Daoy (cell line): ENCODE results near the gene PFN3. TPM values are rescaled to one million over a fixed set of nuclear protein-coding genes. Genes with fewer than 3 reads are reported as not detected.
A peak's percentile ranks its signal among the peaks of the same experiment; 100 is the strongest.
"Not testable (repeated sequence)": the region's sequence is repeated elsewhere in the genome, so short reads cannot be mapped to it uniquely, and the experiment has no call there.

ENCODE experiments used
- DNase-seq: peaks from one replicate; pipeline ENCODE4 v3.0.0-alpha.2; 2015; ENCODE audit warnings: low read depth
- total RNA-seq: library from RNA; depleted of rRNA; stranded (reverse); fragments of >200 nt; shearing (Covaris generic); gene quantifications from 2 replicates; pipeline ENCODE4 v1.2.3, GENCODE V29; 2014; rRNA removed

Gene PFN3
- total RNA-seq, 1 experiment from 2014 or later: not detected

GRCh38 chr5:177361418-177362291 is 38.8 kb downstream of the PFN3 start:
- DNase-seq: no peak

GRCh38 chr5:177360740-177361139 is 39.7 kb downstream of the PFN3 start:
- DNase-seq: not testable (repeated sequence)

GRCh38 chr5:177359860-177360259 is 40.6 kb downstream of the PFN3 start:
- DNase-seq: no peak

- DNase-seq: no peak
These were observed 41.0 kb downstream of the PFN3 start for GRCh38 chr5:177359451-177359851.

GRCh38 chr5:177358370-177358819 is 42.1 kb downstream of the PFN3 start:
- DNase-seq: no peak

DNA sequence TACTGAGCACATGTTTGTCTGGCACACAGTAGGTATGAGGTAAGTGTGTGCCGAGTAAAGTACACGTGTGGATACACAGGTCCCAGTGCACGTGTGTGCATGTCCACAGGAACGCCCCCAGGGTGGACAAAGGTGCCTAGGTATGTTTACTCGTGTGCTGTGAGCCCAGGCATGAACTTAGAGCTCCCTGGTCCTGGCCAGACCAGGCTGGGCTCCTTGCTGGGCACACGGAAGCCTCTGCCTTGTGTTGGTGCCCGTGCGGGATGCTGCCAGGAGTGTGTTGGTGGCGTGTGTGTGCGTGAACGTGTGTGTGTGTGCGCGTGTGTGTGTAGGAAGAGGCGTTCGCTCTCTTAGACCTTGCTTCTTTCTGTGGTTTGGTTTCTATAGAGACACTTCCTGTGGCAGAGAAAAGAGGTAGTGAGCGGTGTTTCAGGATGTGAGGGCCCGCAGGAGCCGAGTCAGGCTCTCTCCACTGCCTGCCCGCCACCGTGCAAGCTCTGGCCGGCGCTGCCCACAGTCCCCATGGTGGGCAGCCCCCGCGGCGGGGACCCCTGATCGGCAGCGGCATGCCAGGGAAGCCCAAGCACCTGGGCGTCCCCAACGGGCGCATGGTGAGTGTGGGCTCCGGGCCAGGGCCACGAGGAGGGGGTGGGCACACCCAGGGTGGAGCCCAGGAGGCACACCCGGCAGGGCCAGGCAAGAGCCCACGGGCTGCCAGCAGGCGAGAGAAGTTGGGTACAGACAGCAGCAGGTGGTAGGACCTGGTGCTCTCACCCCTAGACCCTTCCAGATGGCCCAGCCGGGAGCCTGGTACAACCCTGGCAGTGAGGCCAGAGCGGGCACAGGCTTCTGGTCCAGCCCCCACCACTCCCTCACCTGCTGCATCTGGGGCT is 42.8 kb downstream of the PFN3 start, which contains the start of gene RGS14:
Gene RGS14, plus strand, starts transcription at position 466 of the 893 bp plus-strand sequence. Its CDS starts 101 bp downstream, at position 567.
- DNase-seq: peak; percentile 65

DNA sequence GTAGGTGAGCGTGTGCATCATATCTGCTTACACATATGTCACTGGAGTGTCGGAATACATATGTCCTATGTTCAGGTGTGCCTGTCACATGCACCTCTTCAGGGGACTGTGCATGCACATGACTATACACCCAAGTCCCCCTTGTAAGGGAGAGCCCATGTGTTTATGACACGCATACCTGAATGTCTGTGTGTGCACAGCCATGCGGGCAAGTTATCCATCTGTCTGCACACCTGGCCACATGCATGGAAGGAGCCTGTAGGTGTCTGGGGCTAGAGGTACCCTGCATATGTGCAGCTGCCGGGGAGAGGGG is 43.4 kb downstream of the PFN3 start:
- DNase-seq: no peak

GRCh38 chr5:177356746-177357145 is 43.7 kb downstream of the PFN3 start:
- no peak for DNase-seq

GRCh38 chr5:177355868-177356168 is 44.6 kb downstream of the PFN3 start:
- no peak for DNase-seq

GRCh38 chr5:177355162-177355867 is 45.1 kb downstream of the PFN3 start:
- DNase-seq: no peak

GRCh38 chr5:177354711-177355110 is 45.8 kb downstream of the PFN3 start:
- no peak for DNase-seq

DNA sequence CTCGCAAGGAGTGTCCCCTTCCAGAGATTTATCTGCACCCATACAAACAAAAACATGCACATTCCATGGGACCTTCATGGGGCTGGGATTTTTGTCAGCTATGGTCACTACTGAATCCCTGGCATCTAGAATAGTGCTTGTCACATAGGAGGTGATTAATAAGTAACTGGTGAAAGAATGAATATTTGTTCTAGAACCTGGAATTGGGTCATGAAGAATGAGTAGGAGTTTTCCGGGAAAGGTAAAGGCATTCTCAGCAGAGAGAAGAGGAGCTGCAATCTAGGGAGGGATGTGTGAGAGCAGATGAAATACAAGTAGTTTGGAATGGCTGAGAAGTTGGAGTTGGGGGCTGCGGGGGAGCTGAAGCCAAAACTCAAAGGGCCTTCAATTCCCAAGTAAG is 46.2 kb downstream of the PFN3 start:
- DNase-seq: no peak

DNA sequence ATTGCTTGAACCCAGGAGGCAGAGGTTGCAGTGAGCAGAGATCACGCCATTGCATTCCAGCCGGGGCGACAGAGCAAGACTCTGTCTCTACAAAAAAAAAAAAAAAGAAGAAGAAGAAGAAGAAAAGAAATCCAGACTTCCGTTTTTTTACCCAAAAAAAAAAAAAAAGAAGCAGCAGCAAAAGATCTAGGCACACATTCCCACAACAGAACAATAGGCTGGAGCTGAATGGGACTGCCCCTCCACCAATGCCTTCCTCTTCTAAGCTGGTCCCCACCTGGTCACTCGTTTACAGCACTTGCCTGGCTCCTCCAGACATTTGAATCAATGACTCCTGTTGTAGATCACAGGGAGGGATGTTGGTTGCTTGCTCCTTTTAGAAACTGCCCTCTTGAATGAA is 47.4 kb downstream of the PFN3 start:
- DNase-seq: no peak

- DNase-seq: peak; percentile 98
These were observed 48.8 kb downstream of the PFN3 start, which contains the start of gene LMAN2 for GRCh38 chr5:177351392-177352329. LMAN2 (minus strand) TSS chr5:177351668; CDS start chr5:177351647, 21 bp downstream.

- no peak for DNase-seq
These were observed 49.6 kb downstream of the PFN3 start for GRCh38 chr5:177350776-177351391.

Other genes starting within 250 kb of the PFN3 start
- gene RAB24, start 96.9 kb downstream of the PFN3 start, total RNA-seq: 16.6 and 18.8 TPM in 2 replicates
- gene PRELID1, start 96.9 kb downstream of the PFN3 start, total RNA-seq: 434 and 468 TPM in 2 replicates
- gene MXD3, start 88.8 kb downstream of the PFN3 start, total RNA-seq: 16.7 and 23.4 TPM in 2 replicates
- gene LMAN2, start 49.0 kb downstream of the PFN3 start, total RNA-seq: 269 and 285 TPM in 2 replicates
- gene RGS14, start 42.7 kb downstream of the PFN3 start, total RNA-seq: 18.1 and 30.5 TPM in 2 replicates
- gene SLC34A1, start 16.2 kb downstream of the PFN3 start, total RNA-seq: not detected in 2 replicates
- 8.6 and 9.6 TPM in 2 replicates for gene F12, start 8.9 kb upstream of the PFN3 start, total RNA-seq
- gene GRK6, start 26.0 kb upstream of the PFN3 start, total RNA-seq: 67.3 and 71.8 TPM in 2 replicates
- gene PRR7, start 46.2 kb upstream of the PFN3 start, total RNA-seq: 15.7 and 21.4 TPM in 2 replicates
- gene DBN1, start 73.0 kb upstream of the PFN3 start, total RNA-seq: 166 and 187 TPM in 2 replicates
- gene PDLIM7, start 96.9 kb upstream of the PFN3 start, total RNA-seq: 197 and 234 TPM in 2 replicates
- gene DOK3, start 109.2 kb upstream of the PFN3 start, total RNA-seq: 3.7 and 3.9 TPM in 2 replicates
- gene DDX41, start 116.3 kb upstream of the PFN3 start, total RNA-seq: 68.7 and 91.5 TPM in 2 replicates
- gene FAM193B, start 153.9 kb upstream of the PFN3 start, total RNA-seq: 14.6 and 26.7 TPM in 2 replicates
- 94.7 and 105 TPM in 2 replicates for gene TMED9, start 191.5 kb upstream of the PFN3 start, total RNA-seq
- gene B4GALT7, start 199.5 kb upstream of the PFN3 start, total RNA-seq: 35.1 and 51.0 TPM in 2 replicates